ENCODE data around the gene PRR11. TPM values are rescaled to one million over a fixed set of nuclear protein-coding genes. Genes with fewer than 3 reads are reported as not detected.
"Not testable (repeated sequence)": the region's sequence is repeated elsewhere in the genome, so short reads cannot be mapped to it uniquely, and the experiment has no call there.

The PRR11 gene
- total and polyA plus RNA-seq, 5 donors from 2014 or later, result 1.2 to 3.0 (median 1.5) TPM

DNA sequence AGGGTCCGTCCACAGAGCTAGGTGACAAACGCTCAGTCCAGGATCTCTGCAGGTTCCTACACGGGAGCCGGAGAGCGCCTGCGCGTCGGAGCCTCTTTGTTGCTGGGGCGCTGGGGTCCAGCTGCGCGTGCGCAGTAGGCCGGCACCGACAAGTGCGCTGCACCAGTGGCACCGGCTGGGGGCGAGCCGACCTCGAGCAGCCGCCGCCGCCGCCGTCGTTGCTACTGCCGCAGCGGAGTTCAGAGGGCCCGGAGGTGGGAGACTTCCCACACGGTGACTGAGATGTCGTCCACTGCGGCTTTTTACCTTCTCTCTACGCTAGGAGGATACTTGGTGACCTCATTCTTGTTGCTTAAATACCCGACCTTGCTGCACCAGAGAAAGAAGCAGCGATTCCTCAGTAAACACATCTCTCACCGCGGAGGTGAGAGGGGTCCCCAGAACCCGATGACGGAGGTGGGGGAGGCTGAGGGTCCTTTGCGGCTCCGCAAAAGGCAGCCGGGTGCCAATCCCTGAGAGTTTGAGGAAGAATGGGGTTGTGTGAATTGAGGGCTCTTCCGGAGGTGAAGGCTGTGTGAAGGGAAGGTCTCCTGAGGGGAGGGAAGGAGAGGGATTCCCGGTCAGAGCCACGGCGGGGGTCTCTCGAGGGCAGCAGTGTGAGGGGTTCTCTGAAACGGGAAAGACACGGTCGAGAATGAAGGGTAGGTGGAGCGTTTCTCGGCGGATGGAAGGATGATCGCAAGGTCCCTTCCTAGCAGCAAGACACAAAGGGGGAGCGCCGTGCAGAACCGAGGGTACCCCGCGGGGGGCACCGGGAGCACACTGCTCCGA, 65.0 kb downstream of the PRR11 start, which contains the start of gene GDPD1:
Gene GDPD1 (plus strand): TSS at position 184 of the 831 bp plus-strand sequence. CDS start 99 bp downstream, at position 283.
- H3K27me3 Mint-ChIP-seq, result peaks cover 9% of the 10 kb centered on the region
- Histone ChIP-seq H3K4me1 (ENCODE audit: control insufficient read depth, insufficient read depth, low read length, poor library complexity, severe bottlenecking) (peaks cover 15% of the 10 kb centered on the region), H3K27me3 (ENCODE audit: control insufficient read depth, insufficient read depth, low read length) (no peaks in the 10 kb centered on the region), H3K4me3 (ENCODE audit: low read depth, low read length) (peak within 1 kb of the TSS; percentile 89), H3K36me3 (ENCODE audit: control insufficient read depth, insufficient read depth, low read length) (no peaks in the 10 kb centered on the region), H3K9me3 (ENCODE audit: control insufficient read depth in 2 of 2, low read length in 2 of 2) (no peaks in the 10 kb centered on the region), H3K27ac (ENCODE audit: insufficient read depth, low read length, poor library complexity, severe bottlenecking) (peak within 1 kb of the TSS; percentile 89)
- no peaks in the 10 kb centered on the region for H3K9me3 Mint-ChIP-seq
- DNase-seq (peak; percentile 93 to 97 (median 96)), ATAC-seq (ENCODE audit: low read depth in 2 of 2) (peak; percentile 99 to 100)
- peak within 1 kb of the TSS; percentile 98 to 99 (median 99) for H3K27ac Mint-ChIP-seq
- peaks cover 4% of the 10 kb centered on the region for H3K36me3 Mint-ChIP-seq
- H3K4me1 Mint-ChIP-seq, result peaks cover 4 to 21% (median 10%) of the 10 kb centered on the region in 4 donors
- H3K4me3 Mint-ChIP-seq, result peak within 1 kb of the TSS; percentile 97 to 100 (median 98)

DNA sequence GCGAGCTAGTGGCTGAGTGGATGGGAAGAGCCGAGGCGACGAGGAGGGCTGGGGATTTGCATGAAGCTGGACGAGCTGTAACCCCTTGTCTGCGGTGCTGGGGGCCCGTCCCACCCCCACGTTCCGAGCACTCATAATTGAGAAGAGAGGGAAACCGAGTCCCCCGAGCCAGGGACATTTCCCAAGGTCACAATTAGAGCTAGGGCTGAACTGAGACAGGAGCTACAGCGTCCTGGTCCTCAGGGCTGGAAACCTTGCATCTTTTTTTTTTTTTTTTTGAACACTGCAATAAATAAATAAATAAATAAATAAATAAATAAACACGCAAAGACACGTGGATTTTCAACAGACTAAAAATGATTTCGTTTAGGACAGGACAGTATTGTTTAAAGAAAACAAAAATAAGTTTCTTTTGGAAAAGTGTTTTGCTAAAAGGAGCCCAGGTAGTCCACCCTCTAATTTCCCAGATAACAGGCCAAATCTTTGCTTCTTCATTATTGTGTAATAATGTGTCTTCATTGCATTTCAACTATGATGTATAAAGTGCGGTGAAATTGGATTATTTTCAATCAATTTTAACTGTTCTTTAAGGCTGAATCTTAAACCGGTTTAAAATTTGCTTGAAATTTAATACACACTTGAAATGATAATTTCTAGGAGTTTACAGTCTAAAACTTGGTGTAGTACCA, 65.8 kb downstream of the PRR11 start:
- peaks cover 4% of the 10 kb centered on the region for H3K36me3 Mint-ChIP-seq
- Histone ChIP-seq H3K27me3 (ENCODE audit: control insufficient read depth, insufficient read depth, low read length) (no peaks in the 10 kb centered on the region), H3K9me3 (ENCODE audit: control insufficient read depth in 2 of 2, low read length in 2 of 2) (no peaks in the 10 kb centered on the region), H3K4me1 (ENCODE audit: control insufficient read depth, insufficient read depth, low read length, poor library complexity, severe bottlenecking) (peaks cover 15% of the 10 kb centered on the region), H3K4me3 (ENCODE audit: low read depth, low read length) (peak overlapping the region; percentile 89), H3K36me3 (ENCODE audit: control insufficient read depth, insufficient read depth, low read length) (no peaks in the 10 kb centered on the region), H3K27ac (ENCODE audit: insufficient read depth, low read length, poor library complexity, severe bottlenecking) (peak overlapping the region; percentile 89)
- DNase-seq, result no peak
- H3K27me3 Mint-ChIP-seq, result peaks cover 9% of the 10 kb centered on the region
- H3K27ac Mint-ChIP-seq, result peak overlapping the region; percentile 98 to 99 (median 99)
- no peak for ATAC-seq (ENCODE audit: low read depth in 2 of 2)
- H3K4me1 Mint-ChIP-seq, result peaks cover 4 to 21% (median 10%) of the 10 kb centered on the region in 4 donors
- no peaks in the 10 kb centered on the region for H3K9me3 Mint-ChIP-seq
- H3K4me3 Mint-ChIP-seq, result peak overlapping the region; percentile 97 to 100 (median 98)

- H3K27me3 ChIP-seq (ENCODE audit: control insufficient read depth, insufficient read depth, low read length), result no peaks in the 10 kb centered on the region
- H3K9me3 ChIP-seq (ENCODE audit: control insufficient read depth in 2 of 2, low read length in 2 of 2), result no peaks in the 10 kb centered on the region
- H3K27ac Mint-ChIP-seq, result no peak overlapping the region
- peaks cover 4% of the 10 kb centered on the region for H3K36me3 Mint-ChIP-seq
- no peaks in the 10 kb centered on the region for H3K9me3 Mint-ChIP-seq
- peaks cover 15% of the 10 kb centered on the region for H3K4me1 ChIP-seq (ENCODE audit: control insufficient read depth, insufficient read depth, low read length, poor library complexity, severe bottlenecking)
- H3K27me3 Mint-ChIP-seq, result peaks cover 9% of the 10 kb centered on the region
- H3K27ac ChIP-seq (ENCODE audit: insufficient read depth, low read length, poor library complexity, severe bottlenecking), result no peak overlapping the region
- peaks cover 4 to 21% (median 10%) of the 10 kb centered on the region in 4 donors for H3K4me1 Mint-ChIP-seq
- DNase-seq, result no peak
- H3K4me3 Mint-ChIP-seq, result peak overlapping the region in 2 of 4 donors; percentile 27 to 72
- H3K4me3 ChIP-seq (ENCODE audit: low read depth, low read length), result no peak overlapping the region
- no peaks in the 10 kb centered on the region for H3K36me3 ChIP-seq (ENCODE audit: control insufficient read depth, insufficient read depth, low read length)
- ATAC-seq (ENCODE audit: low read depth in 2 of 2), result no peak
These were observed 68.3 kb downstream of the PRR11 start for GRCh38 chr17:59223813-59224212.

DNA sequence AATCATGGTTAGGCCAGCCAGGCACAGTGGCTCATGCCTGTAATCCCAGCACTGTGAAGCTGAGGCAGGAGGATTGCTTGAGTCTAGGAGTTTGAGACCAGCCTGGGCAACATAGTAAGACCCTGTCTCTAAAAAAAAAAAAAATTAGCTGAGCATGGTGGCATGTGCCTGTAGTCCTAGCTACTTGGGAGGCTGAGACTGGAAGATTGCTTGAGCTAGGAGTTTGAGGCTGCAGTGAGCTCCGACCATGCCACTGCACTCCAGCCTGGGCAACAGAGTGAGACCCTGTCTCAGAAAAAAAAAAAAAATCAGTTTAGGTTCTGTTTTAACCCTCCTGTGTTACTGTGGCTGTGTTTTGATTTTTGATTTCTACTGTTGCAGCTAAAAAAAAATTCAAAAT, 73.0 kb downstream of the PRR11 start:
- not testable (repeated sequence) for H3K27me3 Mint-ChIP-seq; H3K9me3 Mint-ChIP-seq; H3K36me3 ChIP-seq (ENCODE audit: control insufficient read depth, insufficient read depth, low read length); H3K36me3 Mint-ChIP-seq; H3K27ac ChIP-seq (ENCODE audit: insufficient read depth, low read length, poor library complexity, severe bottlenecking); H3K4me1 Mint-ChIP-seq; H3K4me3 Mint-ChIP-seq; H3K9me3 ChIP-seq (ENCODE audit: control insufficient read depth in 2 of 2, low read length in 2 of 2); ATAC-seq (ENCODE audit: low read depth in 2 of 2); H3K4me1 ChIP-seq (ENCODE audit: control insufficient read depth, insufficient read depth, low read length, poor library complexity, severe bottlenecking); H3K27ac Mint-ChIP-seq; DNase-seq; H3K27me3 ChIP-seq (ENCODE audit: control insufficient read depth, insufficient read depth, low read length); H3K4me3 ChIP-seq (ENCODE audit: low read depth, low read length)

GRCh38 chr17:59230764-59231163, 75.2 kb downstream of the PRR11 start:
- Histone ChIP-seq H3K4me3 (ENCODE audit: low read depth, low read length) (no peak overlapping the region), H3K9me3 (ENCODE audit: control insufficient read depth in 2 of 2, low read length in 2 of 2) (no peaks in the 10 kb centered on the region), H3K36me3 (ENCODE audit: control insufficient read depth, insufficient read depth, low read length) (no peaks in the 10 kb centered on the region), H3K4me1 (ENCODE audit: control insufficient read depth, insufficient read depth, low read length, poor library complexity, severe bottlenecking) (no peaks in the 10 kb centered on the region), H3K27ac (ENCODE audit: insufficient read depth, low read length, poor library complexity, severe bottlenecking) (no peak overlapping the region), H3K27me3 (ENCODE audit: control insufficient read depth, insufficient read depth, low read length) (no peaks in the 10 kb centered on the region)
- H3K27ac Mint-ChIP-seq, result no peak overlapping the region
- ATAC-seq (ENCODE audit: low read depth in 2 of 2) (no peak), DNase-seq (no peak)
- no peaks in the 10 kb centered on the region for H3K27me3 Mint-ChIP-seq
- no peak overlapping the region for H3K4me3 Mint-ChIP-seq
- H3K4me1 Mint-ChIP-seq, result peaks cover 0 to 5% (median under 1%) of the 10 kb centered on the region in 4 donors
- H3K36me3 Mint-ChIP-seq, result peaks cover 3% of the 10 kb centered on the region
- no peaks in the 10 kb centered on the region for H3K9me3 Mint-ChIP-seq

DNA sequence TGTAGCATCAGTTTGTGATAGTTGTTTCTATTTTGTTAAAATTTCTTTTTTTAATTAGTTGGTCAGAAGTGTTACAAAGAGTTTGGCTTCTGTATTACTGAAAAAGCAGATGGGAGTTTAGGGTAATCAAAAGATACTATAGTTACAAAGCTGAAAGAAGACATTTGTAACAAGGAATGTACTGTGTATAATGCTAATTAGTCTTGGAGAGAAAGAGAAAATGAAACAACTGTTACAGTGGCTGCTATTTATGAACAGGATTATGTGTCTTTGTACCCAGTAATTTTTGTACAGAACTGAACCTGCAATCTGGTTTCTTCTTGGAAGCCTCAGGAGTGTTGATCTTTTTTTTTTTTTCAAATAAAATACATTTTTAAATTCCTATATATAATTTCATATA, 79.1 kb downstream of the PRR11 start:
- H3K27me3 ChIP-seq (ENCODE audit: control insufficient read depth, insufficient read depth, low read length), result no peaks in the 10 kb centered on the region
- Mint-ChIP-seq H3K36me3 (peaks cover 2% of the 10 kb centered on the region), H3K27ac (no peak overlapping the region), H3K27me3 (no peaks in the 10 kb centered on the region), H3K9me3 (no peaks in the 10 kb centered on the region), H3K4me3 (no peak overlapping the region), H3K4me1 (peaks cover 0 to 5% (median under 1%) of the 10 kb centered on the region in 4 donors)
- DNase-seq, result no peak
- no peak overlapping the region for H3K27ac ChIP-seq (ENCODE audit: insufficient read depth, low read length, poor library complexity, severe bottlenecking)
- ATAC-seq (ENCODE audit: low read depth in 2 of 2), result no peak
- no peaks in the 10 kb centered on the region for H3K36me3 ChIP-seq (ENCODE audit: control insufficient read depth, insufficient read depth, low read length)
- H3K9me3 ChIP-seq (ENCODE audit: control insufficient read depth in 2 of 2, low read length in 2 of 2), result no peaks in the 10 kb centered on the region
- no peak overlapping the region for H3K4me3 ChIP-seq (ENCODE audit: low read depth, low read length)
- no peaks in the 10 kb centered on the region for H3K4me1 ChIP-seq (ENCODE audit: control insufficient read depth, insufficient read depth, low read length, poor library complexity, severe bottlenecking)

DNA sequence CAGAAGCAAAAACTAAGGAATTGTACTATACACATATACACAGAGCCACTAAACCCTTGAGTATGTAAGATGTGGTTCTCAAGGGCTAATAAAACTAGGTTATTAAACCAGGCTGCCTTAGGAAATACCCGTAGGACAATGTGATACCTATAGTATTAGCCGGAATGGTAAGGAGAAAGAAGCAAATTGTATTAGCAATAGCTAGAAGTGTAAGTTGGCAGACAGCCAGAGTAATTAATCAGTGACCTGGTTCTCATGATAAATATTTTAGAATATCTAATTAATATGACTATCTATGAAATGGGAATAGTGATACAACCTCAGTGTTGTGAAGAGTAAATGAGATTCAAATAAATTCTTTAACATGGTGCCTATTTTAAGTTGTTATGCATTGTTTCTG, 83.4 kb downstream of the PRR11 start:
- no peaks in the 10 kb centered on the region for H3K9me3 Mint-ChIP-seq

More for the DNA sequence above, 83.4 kb downstream of the PRR11 start:
- H3K9me3 ChIP-seq (ENCODE audit: control insufficient read depth in 2 of 2, low read length in 2 of 2), result no peaks in the 10 kb centered on the region
- no peak overlapping the region for H3K4me3 Mint-ChIP-seq
- H3K27me3 ChIP-seq (ENCODE audit: control insufficient read depth, insufficient read depth, low read length), result no peaks in the 10 kb centered on the region
- ATAC-seq (ENCODE audit: low read depth in 2 of 2), result no peak
- DNase-seq, result no peak
- no peak overlapping the region for H3K27ac Mint-ChIP-seq
- no peaks in the 10 kb centered on the region for H3K27me3 Mint-ChIP-seq
- H3K4me3 ChIP-seq (ENCODE audit: low read depth, low read length), result no peak overlapping the region
- no peaks in the 10 kb centered on the region for H3K36me3 Mint-ChIP-seq
- H3K27ac ChIP-seq (ENCODE audit: insufficient read depth, low read length, poor library complexity, severe bottlenecking), result no peak overlapping the region
- H3K4me1 ChIP-seq (ENCODE audit: control insufficient read depth, insufficient read depth, low read length, poor library complexity, severe bottlenecking), result no peaks in the 10 kb centered on the region
- H3K4me1 Mint-ChIP-seq, result no peaks in the 10 kb centered on the region
- H3K36me3 ChIP-seq (ENCODE audit: control insufficient read depth, insufficient read depth, low read length), result no peaks in the 10 kb centered on the region
